ENCODE results near the gene CCL19. TPM values are rescaled to one million over a fixed set of nuclear protein-coding genes. Genes with fewer than 3 reads are reported as not detected.

Gene CCL19
- total RNA-seq, 2 experiments from 2014 or later: not detected

DNA sequence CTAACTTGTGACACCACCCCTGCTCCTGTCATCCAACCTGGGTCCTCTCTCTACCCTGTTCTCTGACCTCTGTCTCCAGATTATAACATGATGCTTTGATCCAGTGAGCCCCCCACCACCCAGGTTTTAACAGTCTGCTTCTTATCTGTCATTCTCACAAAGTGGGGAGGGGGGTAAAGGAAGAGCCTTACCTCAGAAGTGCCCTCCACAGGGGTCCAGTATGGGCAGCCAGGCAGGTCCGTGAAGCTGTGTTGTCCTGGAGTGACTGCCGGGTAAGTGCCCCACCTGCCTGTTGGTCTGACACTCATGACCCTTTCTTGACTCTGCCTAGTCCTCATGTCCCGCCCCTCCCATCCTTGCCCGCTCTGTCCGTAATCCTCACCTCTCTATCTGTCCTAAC lies 35.7 kb downstream of the CCL19 start:
- Mint-ChIP-seq H3K9me3 (no peaks in the 10 kb centered on the region), H3K36me3 (peaks cover 5% of the 10 kb centered on the region), H3K27me3 (no peaks in the 10 kb centered on the region), H3K27ac (no peak overlapping the region), H3K4me3 (no peak overlapping the region), H3K4me1 (ENCODE audit: low read depth) (peaks cover 17% of the 10 kb centered on the region)
- POLR2A ChIA-PET: interaction anchor here (0.6 to 0.8 kb wide), 2 partner anchors 10 to 47 kb away, joined by 3 read pairs; no protein-coding TSS in a partner anchor
- intact Hi-C loops (cut with micrococcal nuclease): no loop called here
- CTCF ChIA-PET: no interaction called here
- DNase-seq: no peak

DNA sequence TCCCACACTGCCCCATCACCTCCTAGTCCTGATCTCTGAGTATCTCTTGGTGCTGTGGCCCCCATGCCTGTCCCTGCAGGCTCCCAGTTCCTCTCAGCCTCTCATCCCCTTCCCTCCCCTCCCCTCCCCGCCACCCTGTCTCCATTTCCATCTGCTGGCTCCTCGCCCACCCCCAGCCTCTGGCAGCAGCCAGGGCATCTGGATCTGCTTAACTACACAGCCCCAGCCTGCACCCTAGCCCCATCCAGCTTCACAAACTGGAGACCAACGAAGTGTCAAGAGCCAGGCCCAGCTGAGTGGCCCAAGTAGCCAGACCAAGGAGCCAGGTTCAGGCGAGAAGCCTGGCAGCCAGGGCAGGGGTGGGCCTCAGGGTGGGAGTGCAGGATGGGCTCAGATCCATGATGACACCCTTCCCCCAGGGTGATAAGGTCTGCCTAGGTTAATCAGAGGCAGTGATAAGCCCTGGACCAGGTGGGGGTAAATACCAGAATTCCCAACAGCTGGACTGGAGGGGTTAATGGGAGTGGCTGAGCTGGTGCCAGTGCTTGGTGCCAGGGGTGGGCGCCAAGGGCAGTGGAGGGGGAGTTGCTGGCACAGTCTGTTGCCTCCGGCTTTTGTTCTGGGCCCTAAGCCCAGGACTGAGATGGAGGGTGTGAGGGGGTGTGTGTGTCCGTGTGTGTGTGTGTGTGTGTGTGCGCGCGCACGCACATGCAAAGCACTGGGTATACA lies 36.6 kb downstream of the CCL19 start:
- Mint-ChIP-seq H3K27ac (no peak overlapping the region), H3K4me1 (ENCODE audit: low read depth) (peaks cover 17% of the 10 kb centered on the region), H3K4me3 (no peak overlapping the region), H3K9me3 (no peaks in the 10 kb centered on the region), H3K36me3 (peaks cover 8% of the 10 kb centered on the region), H3K27me3 (no peaks in the 10 kb centered on the region)
- ChIA-PET POLR2A (no interaction called here), CTCF (no interaction called here)
- intact Hi-C loops (cut with micrococcal nuclease): no loop called here
- no peak for DNase-seq

DNA sequence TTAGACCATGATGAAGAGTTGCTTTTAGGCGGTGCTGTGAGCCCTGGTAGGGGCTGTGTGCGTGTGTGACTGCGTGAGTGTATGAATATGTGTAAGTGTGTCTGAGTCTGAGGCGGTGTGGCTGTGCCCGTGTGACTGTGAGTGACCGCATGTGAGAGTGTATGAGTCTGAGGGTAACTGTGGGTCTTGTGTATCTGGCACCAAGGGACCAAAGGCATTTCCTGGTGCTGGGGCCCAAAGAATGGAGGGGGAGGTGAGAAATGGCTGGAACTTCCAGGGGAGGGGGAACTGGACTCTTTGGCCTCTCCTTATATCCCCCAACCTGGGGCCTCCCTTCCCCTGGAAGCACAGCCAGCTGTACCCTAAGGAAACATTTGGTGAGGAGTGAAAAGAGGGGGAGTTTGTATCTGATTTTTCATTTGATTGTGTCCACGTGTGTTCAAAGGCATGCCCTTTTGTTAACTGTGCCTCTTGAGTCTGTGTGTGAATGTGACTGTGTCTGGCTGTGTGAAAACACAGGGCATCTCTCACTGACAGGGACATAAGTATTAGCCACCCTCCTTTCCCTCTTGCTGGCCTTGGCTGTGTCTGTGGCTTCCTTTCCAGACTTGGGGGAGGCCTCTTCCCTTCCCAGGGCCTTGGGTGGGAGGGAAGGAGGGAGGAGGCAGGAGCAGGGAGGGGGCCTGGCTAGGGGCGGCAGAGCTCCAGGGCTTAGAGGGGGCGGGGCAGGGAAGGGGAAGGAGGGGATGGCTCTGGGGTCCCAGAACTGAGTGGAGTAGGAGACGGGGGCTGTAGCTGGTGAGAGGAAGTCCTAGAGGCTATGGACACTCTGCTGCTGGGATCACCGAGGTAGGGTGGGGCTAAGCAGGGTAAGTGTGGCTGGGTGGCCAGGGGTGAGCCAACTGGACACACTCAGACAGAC lies 37.7 kb downstream of the CCL19 start:
- Mint-ChIP-seq H3K27ac (no peak overlapping the region), H3K27me3 (no peaks in the 10 kb centered on the region), H3K4me3 (no peak overlapping the region), H3K36me3 (peaks cover 18% of the 10 kb centered on the region), H3K4me1 (ENCODE audit: low read depth) (peaks cover 25% of the 10 kb centered on the region), H3K9me3 (no peaks in the 10 kb centered on the region)
- POLR2A ChIA-PET: no interaction called here
- DNase-seq: no peak
- CTCF ChIA-PET: interaction anchor here (0.9 kb wide), 1 partner anchor 20 kb away, joined by 3 read pairs; no protein-coding TSS in a partner anchor
- intact Hi-C loops (cut with micrococcal nuclease): no loop called here

DNA sequence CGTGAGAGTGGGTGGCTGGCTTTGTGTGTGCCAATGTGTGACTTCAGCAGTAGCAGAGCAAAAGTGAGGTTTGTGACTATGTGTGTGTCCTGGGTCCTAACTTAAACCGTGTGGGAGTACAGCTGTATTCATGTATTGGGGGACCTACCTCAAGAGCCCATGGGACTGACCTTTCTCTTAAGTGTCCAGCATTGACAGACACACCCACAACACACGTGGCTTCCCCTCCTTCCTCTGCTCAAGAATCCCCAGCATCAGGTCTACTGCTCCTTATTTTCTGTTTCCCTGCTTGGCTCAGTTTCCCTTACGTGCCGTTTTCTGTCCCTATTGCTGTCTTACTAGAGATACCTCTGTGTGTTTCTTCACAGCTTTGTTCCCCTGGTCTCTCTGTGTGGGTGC lies 38.5 kb downstream of the CCL19 start:
- H3K4me1 Mint-ChIP-seq (ENCODE audit: low read depth): peaks cover 33% of the 10 kb centered on the region
- H3K4me3 Mint-ChIP-seq: no peak overlapping the region
- peak overlapping the region; percentile 44 for H3K27ac Mint-ChIP-seq
- intact Hi-C loops (cut with micrococcal nuclease): no loop called here
- peaks cover 26% of the 10 kb centered on the region for H3K36me3 Mint-ChIP-seq
- no peaks in the 10 kb centered on the region for H3K9me3 Mint-ChIP-seq
- DNase-seq: no peak
- ChIA-PET POLR2A (interaction anchor here (1.5 kb wide), 1 partner anchor 12 kb away, joined by 3 read pairs; no protein-coding TSS in a partner anchor), CTCF (interaction anchor here (0.9 to 1.0 kb wide), 2 partner anchors 19 to 50 kb away, joined by 3 read pairs; no protein-coding TSS in a partner anchor)
- H3K27me3 Mint-ChIP-seq: no peaks in the 10 kb centered on the region

DNA sequence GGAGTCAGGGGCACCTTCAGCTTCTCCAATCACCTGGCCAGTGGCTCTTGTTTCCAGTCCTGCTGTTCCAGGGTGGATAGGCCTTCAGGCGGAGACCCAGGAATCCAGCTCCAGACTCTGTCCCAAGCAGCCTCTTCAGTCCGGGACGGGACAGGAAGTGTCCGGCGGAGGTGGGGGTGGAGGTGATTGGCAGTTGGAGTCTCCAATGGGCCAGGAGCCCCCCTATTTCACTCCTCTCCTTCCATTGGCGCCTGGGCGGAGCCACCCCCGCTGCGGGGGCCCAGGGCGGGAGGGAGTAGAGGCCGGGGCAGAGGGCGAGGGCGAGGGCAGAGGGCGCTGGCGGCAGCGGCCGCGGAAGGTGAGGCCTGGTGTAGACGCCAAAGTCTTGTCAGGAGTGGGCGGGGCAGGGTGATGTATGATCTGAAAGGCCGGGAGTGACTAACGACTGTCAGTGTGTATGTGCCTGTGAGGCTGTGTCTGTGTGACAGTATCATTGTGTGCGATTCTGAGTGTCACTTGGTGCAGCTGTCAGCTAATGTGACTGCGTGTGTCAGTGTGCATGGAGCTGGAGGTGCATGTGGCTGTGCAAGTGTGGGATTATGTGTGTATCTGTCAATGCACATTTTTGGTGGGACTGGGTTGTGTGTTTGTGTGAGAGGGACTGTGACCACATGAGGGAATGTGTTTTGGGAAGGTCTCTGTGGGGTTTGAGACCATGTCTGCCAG lies 39.0 kb downstream of the CCL19 start, which contains the start of gene IL11RA:
IL11RA (plus strand) TSS at position 310 of the 726 bp plus-strand sequence. CDS start 3,033 bp downstream, outside the sequence.
- Mint-ChIP-seq H3K4me1 (ENCODE audit: low read depth) (peaks cover 36% of the 10 kb centered on the region), H3K9me3 (no peaks in the 10 kb centered on the region), H3K27ac (peak within 1 kb of the TSS; percentile 44), H3K36me3 (peaks cover 29% of the 10 kb centered on the region), H3K4me3 (peak within 1 kb of the TSS; percentile 16), H3K27me3 (no peaks in the 10 kb centered on the region)
- ChIA-PET POLR2A (interaction anchor here (1.5 kb wide), 1 partner anchor 13 kb away, joined by 3 read pairs; no protein-coding TSS in a partner anchor), CTCF (interaction anchor here (0.9 to 1.0 kb wide), 2 partner anchors 18 to 50 kb away, joined by 3 read pairs; no protein-coding TSS in a partner anchor)
- intact Hi-C loops (cut with micrococcal nuclease): no loop called here
- DNase-seq: peak; percentile 79

DNA sequence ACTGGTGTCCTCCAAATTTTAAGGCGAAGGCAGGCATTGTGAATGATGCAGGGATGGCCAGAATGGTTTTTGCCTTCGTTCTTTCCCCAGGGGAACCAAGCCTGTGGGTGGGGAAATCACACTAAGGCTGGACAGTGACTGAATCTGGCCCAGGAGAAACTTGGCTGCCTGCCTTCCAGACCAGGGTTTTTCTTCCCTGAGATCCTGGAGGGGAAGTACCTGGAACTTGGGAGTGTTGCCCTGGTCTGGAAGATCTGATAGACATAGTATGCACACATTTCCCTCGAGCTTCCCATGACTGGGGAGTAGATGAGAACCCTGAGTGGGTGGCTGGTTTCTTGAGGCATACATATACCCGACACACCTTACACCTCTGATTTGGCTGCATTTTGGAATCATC lies 39.8 kb downstream of the CCL19 start:
- H3K27ac Mint-ChIP-seq: no peak overlapping the region
- ChIA-PET CTCF (interaction anchor here (1.3 kb wide), 1 partner anchor 51 kb away, joined by 6 read pairs; no protein-coding TSS in a partner anchor), POLR2A (interaction anchor here (1.5 kb wide), 1 partner anchor 14 kb away, joined by 3 read pairs; no protein-coding TSS in a partner anchor)
- H3K4me3 Mint-ChIP-seq: no peak overlapping the region
- H3K36me3 Mint-ChIP-seq: peaks cover 29% of the 10 kb centered on the region
- no peak for DNase-seq
- H3K9me3 Mint-ChIP-seq: no peaks in the 10 kb centered on the region
- intact Hi-C loops (cut with micrococcal nuclease): no loop called here
- H3K27me3 Mint-ChIP-seq: no peaks in the 10 kb centered on the region
- peaks cover 38% of the 10 kb centered on the region for H3K4me1 Mint-ChIP-seq (ENCODE audit: low read depth)

DNA sequence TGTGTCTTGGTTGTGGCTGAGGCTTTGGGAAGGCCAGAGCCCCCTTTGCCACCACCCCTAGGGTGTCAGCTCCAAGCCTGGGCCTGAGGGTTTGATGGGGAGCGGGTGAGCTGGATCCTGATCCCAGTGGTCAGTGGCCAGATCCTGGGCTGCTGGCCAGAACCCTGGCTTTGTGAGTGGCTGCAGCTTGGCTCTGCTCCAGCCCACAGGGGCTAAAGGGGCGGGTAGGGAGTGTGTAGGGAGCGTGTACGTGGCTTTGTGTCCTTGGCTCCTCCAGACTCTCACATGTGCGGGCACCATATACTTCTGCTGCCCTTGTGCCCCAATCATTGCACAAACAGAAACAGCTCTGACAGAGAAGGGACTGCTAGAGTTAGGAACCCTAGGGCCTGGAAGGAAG lies 40.3 kb downstream of the CCL19 start:
- intact Hi-C loops (cut with micrococcal nuclease): no loop called here
- Mint-ChIP-seq H3K4me3 (no peak overlapping the region), H3K27ac (no peak overlapping the region), H3K36me3 (peaks cover 29% of the 10 kb centered on the region), H3K4me1 (ENCODE audit: low read depth) (peaks cover 43% of the 10 kb centered on the region), H3K9me3 (no peaks in the 10 kb centered on the region), H3K27me3 (no peaks in the 10 kb centered on the region)
- POLR2A ChIA-PET: no interaction called here
- CTCF ChIA-PET: interaction anchor here (0.5 to 1.3 kb wide), 2 partner anchors 52 to 359 kb away, joined by 3 to 6 read pairs; no protein-coding TSS in a partner anchor
- no peak for DNase-seq

DNA sequence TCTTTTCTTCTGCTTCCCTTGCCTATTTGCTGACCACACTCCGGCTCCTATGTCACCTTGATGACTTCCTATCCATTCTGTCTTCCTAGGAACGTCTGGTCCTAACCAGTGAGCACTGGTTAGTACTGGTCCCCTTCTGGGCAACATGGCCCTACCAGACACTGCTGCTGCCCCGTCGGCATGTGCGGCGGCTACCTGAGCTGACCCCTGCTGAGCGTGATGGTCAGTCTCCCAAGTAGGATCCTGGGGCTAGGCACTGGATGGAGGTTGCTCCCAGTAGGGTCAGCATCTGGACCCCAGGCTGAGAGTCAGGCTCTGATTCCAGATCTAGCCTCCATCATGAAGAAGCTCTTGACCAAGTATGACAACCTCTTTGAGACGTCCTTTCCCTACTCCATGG lies 42.4 kb downstream of the CCL19 start:
- POLR2A ChIA-PET: interaction anchor here (0.8 to 1.3 kb wide), 2 partner anchors 10 to 13 kb away, joined by 3 to 4 read pairs; no protein-coding TSS in a partner anchor
- H3K4me3 Mint-ChIP-seq: peak overlapping the region; percentile 11
- no peaks in the 10 kb centered on the region for H3K27me3 Mint-ChIP-seq
- CTCF ChIA-PET: interaction anchor here (1.4 to 4.2 kb wide), 3 partner anchors 13 to 54 kb away, joined by 5 to 104 read pairs (median 8); partner anchors contain the start of gene SIGMAR1
- H3K4me1 Mint-ChIP-seq (ENCODE audit: low read depth): peaks cover 44% of the 10 kb centered on the region
- peaks cover 29% of the 10 kb centered on the region for H3K36me3 Mint-ChIP-seq
- H3K27ac Mint-ChIP-seq: no peak overlapping the region
- no peaks in the 10 kb centered on the region for H3K9me3 Mint-ChIP-seq
- no peak for DNase-seq
- intact Hi-C loops (cut with micrococcal nuclease): no loop called here

DNA sequence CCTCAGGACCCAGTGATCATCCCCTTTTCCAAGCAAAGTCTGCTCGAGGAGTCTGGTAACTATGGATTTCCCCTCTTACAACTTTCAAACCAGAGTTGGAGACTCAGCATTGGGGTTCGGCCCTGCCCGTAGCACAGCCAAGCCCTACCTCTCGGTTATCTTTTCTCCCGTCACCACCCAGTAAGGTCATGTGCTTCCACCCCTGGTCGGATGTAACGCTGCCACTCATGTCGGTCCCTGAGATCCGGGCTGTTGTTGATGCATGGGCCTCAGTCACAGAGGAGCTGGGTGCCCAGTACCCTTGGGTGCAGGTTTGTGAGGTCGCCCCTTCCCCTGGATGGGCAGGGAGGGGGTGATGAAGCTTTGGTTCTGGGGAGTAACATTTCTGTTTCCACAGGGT lies 43.4 kb downstream of the CCL19 start:
- H3K4me1 Mint-ChIP-seq (ENCODE audit: low read depth): peaks cover 37% of the 10 kb centered on the region
- H3K4me3 Mint-ChIP-seq: peak overlapping the region; percentile 86
- H3K36me3 Mint-ChIP-seq: peaks cover 29% of the 10 kb centered on the region
- ChIA-PET POLR2A (interaction anchor here (0.8 to 2.0 kb wide), 3 partner anchors 10 to 17 kb away, joined by 3 to 42 read pairs (median 5); partner anchors contain the start of gene SIGMAR1), CTCF (interaction anchor here (0.7 to 4.2 kb wide), 8 partner anchors 9 to 56 kb away, joined by 3 to 104 read pairs (median 10); partner anchors contain the start of genes CCL27, DCTN3 and SIGMAR1)
- no peaks in the 10 kb centered on the region for H3K9me3 Mint-ChIP-seq
- no peaks in the 10 kb centered on the region for H3K27me3 Mint-ChIP-seq
- intact Hi-C loops (cut with micrococcal nuclease): loop anchor here (1.0 kb wide), 1 partner anchor 35 kb away; the partner anchor contains the start of gene RPP25L
- DNase-seq: peak; percentile 50
- peak overlapping the region; percentile 84 for H3K27ac Mint-ChIP-seq

DNA sequence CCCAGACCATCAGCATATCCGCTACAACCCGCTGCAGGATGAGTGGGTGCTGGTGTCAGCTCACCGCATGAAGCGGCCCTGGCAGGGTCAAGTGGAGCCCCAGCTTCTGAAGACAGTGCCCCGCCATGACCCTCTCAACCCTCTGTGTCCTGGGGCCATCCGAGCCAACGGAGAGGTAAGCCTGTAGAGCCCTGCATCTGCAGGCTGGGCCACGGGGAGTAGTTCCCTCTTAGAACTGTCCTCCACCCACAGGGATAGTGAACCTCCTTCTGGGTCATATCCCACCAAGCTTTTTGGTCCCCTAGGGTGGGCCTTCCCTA lies 44.0 kb downstream of the CCL19 start:
- intact Hi-C loops (cut with micrococcal nuclease): loop anchor here (1.0 kb wide), 1 partner anchor 35 kb away; the partner anchor contains the start of gene RPP25L
- Mint-ChIP-seq H3K27me3 (no peaks in the 10 kb centered on the region), H3K9me3 (no peaks in the 10 kb centered on the region), H3K4me1 (ENCODE audit: low read depth) (peaks cover 31% of the 10 kb centered on the region), H3K36me3 (peaks cover 27% of the 10 kb centered on the region), H3K27ac (peak overlapping the region; percentile 84), H3K4me3 (peak overlapping the region; percentile 86)
- POLR2A ChIA-PET: interaction anchor here (0.8 to 2.0 kb wide), 5 partner anchors 9 to 188 kb away, joined by 3 to 42 read pairs (median 4); partner anchors contain the start of genes DNAI1, FAM219A and SIGMAR1
- no peak for DNase-seq
- CTCF ChIA-PET: interaction anchor here (1.0 to 4.2 kb wide), 13 partner anchors 10 to 56 kb away, joined by 3 to 104 read pairs (median 8); partner anchors contain the start of genes CCL27, DCTN3, RPP25L and SIGMAR1

All from activated CD4-positive, alpha-beta memory T cell treated with anti-CD3 and anti-CD28 coated beads for 36 hours (primary cell).